ENCODE results near the gene ANO10.

- TF ChIP-seq, protein P1, sequence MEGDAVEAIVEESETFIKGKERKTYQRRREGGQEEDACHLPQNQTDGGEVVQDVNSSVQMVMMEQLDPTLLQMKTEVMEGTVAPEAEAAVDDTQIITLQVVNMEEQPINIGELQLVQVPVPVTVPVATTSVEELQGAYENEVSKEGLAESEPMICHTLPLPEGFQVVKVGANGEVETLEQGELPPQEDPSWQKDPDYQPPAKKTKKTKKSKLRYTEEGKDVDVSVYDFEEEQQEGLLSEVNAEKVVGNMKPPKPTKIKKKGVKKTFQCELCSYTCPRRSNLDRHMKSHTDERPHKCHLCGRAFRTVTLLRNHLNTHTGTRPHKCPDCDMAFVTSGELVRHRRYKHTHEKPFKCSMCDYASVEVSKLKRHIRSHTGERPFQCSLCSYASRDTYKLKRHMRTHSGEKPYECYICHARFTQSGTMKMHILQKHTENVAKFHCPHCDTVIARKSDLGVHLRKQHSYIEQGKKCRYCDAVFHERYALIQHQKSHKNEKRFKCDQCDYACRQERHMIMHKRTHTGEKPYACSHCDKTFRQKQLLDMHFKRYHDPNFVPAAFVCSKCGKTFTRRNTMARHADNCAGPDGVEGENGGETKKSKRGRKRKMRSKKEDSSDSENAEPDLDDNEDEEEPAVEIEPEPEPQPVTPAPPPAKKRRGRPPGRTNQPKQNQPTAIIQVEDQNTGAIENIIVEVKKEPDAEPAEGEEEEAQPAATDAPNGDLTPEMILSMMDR (IDR thresholded peaks at IDR 0.05) = no peak
- TF ChIP-seq REST (IDR thresholded peaks at IDR 0.05; ENCODE audit: insufficient read depth in 1 of 2, low read depth in 2 of 2, low read length in 1 of 2) (no peak), TCF7L2 (IDR thresholded peaks at IDR 0.05; ENCODE audit: low read depth, low read length) (no peak), POLR2AphosphoS5 (IDR thresholded peaks at IDR 0.05; ENCODE audit: low read depth, low read length) (no peak), SIN3A (IDR thresholded peaks at IDR 0.05; ENCODE audit: borderline replicate concordance, insufficient read depth, low read depth, low read length) (no peak)
Observed at GRCh38 chr3:43417133-43417532, 204.7 kb downstream of the ANO10 start.

All from Panc1 (cell line).